ENCODE data around the gene TDRD1.

Gene TDRD1

GRCh38 chr10:114272696-114273095 lies 93.5 kb downstream of the TDRD1 start:
- no peak for DNase-seq

GRCh38 chr10:114273910-114274309 lies 94.8 kb downstream of the TDRD1 start:
- DNase-seq = no peak

- no peak for DNase-seq
Measured at GRCh38 chr10:114274616-114275453, 95.7 kb downstream of the TDRD1 start.

- DNase-seq = no peak
Measured at GRCh38 chr10:114276066-114276465, 96.9 kb downstream of the TDRD1 start.

GRCh38 chr10:114276671-114277070 lies 97.5 kb downstream of the TDRD1 start:
- DNase-seq = no peak

- DNase-seq = no peak
Measured at GRCh38 chr10:114278140-114278883, 99.2 kb downstream of the TDRD1 start.

GRCh38 chr10:114278884-114279191 lies 99.7 kb downstream of the TDRD1 start:
- DNase-seq = no peak

- no peak for DNase-seq
Measured at GRCh38 chr10:114279289-114279688, 100.1 kb downstream of the TDRD1 start.

- DNase-seq = no peak
Measured at GRCh38 chr10:114279901-114280644, 100.9 kb downstream of the TDRD1 start.

- no peak for DNase-seq
Measured at GRCh38 chr10:114281006-114281405, 101.9 kb downstream of the TDRD1 start.

GRCh38 chr10:114281461-114281860 lies 102.3 kb downstream of the TDRD1 start:
- no peak for DNase-seq
